Loucy (cell line): ENCODE results near the gene SLC5A11.

Experiments
- CTCF ChIP-seq: fragments of 200-600 bp; sonication (generic); conservative IDR thresholded peaks from 2 replicates; pipeline ENCODE4 v1.5.1; 2014; ENCODE audit warnings: mild to moderate bottlenecking, antibody characterized with exemption, low read length
- EZH2phosphoT487 ChIP-seq: fragments of 200-600 bp; IDR thresholded peaks from 2 replicates; pipeline ENCODE4 v1.6.1; 2018; ENCODE audit warnings: antibody characterized with exemption, mild to moderate bottlenecking, moderate library complexity, borderline replicate concordance

- TF ChIP-seq CTCF: no peak
- no peak for TF ChIP-seq EZH2phosphoT487
These were observed 24.6 kb upstream of the SLC5A11 start for GRCh38 chr16:24821129-24821528.
